ENCODE results near the gene CPA2.

GRCh38 chr7:130288168-130288567 is 21.5 kb downstream of the CPA2 start:
- TF ChIP-seq POLR2A (IDR thresholded peaks at IDR 0.05) (no peak), EP300 (IDR thresholded peaks at IDR 0.05) (no peak), POLR2AphosphoS5 (IDR thresholded peaks at IDR 0.05) (no peak)
- TF ChIP-seq, protein P1, sequence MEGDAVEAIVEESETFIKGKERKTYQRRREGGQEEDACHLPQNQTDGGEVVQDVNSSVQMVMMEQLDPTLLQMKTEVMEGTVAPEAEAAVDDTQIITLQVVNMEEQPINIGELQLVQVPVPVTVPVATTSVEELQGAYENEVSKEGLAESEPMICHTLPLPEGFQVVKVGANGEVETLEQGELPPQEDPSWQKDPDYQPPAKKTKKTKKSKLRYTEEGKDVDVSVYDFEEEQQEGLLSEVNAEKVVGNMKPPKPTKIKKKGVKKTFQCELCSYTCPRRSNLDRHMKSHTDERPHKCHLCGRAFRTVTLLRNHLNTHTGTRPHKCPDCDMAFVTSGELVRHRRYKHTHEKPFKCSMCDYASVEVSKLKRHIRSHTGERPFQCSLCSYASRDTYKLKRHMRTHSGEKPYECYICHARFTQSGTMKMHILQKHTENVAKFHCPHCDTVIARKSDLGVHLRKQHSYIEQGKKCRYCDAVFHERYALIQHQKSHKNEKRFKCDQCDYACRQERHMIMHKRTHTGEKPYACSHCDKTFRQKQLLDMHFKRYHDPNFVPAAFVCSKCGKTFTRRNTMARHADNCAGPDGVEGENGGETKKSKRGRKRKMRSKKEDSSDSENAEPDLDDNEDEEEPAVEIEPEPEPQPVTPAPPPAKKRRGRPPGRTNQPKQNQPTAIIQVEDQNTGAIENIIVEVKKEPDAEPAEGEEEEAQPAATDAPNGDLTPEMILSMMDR (IDR thresholded peaks at IDR 0.05) = no peak

All from sigmoid colon (tissue), 4 donors.